Breast epithelium (tissue), 4 donors: Measurements from ENCODE around the gene TBCC. TPM values are rescaled to one million over a fixed set of nuclear protein-coding genes. Genes with fewer than 3 reads are reported as not detected.

Source experiments
- DNase-seq, 2 donors: peaks; one replicate each; pipeline ENCODE4 v3.0.0-alpha.2; 2019; ENCODE audit warnings: low spot score in 2 of 2
- H3K27ac ChIP-seq, 2 donors: fragments of 200-600 bp; sonication (generic) in 1 of 2; one replicate each; pipeline ENCODE4 v1.5.1; 2016 to 2019; ENCODE audit warnings: mild to moderate bottlenecking in 1 of 2
- H3K27me3 ChIP-seq, 2 donors: fragments of 200-600 bp; sonication (generic) in 1 of 2; one replicate each; pipeline versions ENCODE4 v1.5.1 to v1.6.0; 2017 to 2019; ENCODE audit warnings: control low read depth in 1 of 2, mild to moderate bottlenecking in 1 of 2
- H3K36me3 ChIP-seq: fragments of 200-600 bp; one replicate; pipeline ENCODE4 v1.5.1; 2019
- H3K4me1 ChIP-seq, 2 donors: fragments of 200-600 bp; sonication (generic); one replicate each; pipeline ENCODE4 v1.5.1; 2016 to 2019; ENCODE audit warnings: control low read depth in 1 of 2
- H3K4me3 ChIP-seq, 3 donors: fragments of 200-600 bp; sonication (generic); 1 replicate in 2 of 3; 2 replicates in 1 of 3; pipeline ENCODE4 v1.5.1; 2016 to 2019; ENCODE audit warnings: mild to moderate bottlenecking in 3 of 3, moderate library complexity in 2 of 3
- H3K9me3 ChIP-seq, 2 donors: fragments of 200-600 bp; sonication (generic) in 1 of 2; one replicate each; pipeline ENCODE4 v1.5.1; 2016 to 2019; ENCODE audit warnings: control low read depth in 1 of 2
- CTCF ChIP-seq, 3 donors: fragments of 450-650 bp; IDR thresholded peaks; one replicate each; pipeline ENCODE4 v1.5.1; 2016 to 2017; ENCODE audit warnings: antibody characterized with exemption in 3 of 3, mild to moderate bottlenecking in 3 of 3, moderate library complexity in 3 of 3
- POLR2A ChIP-seq: fragments of 450-650 bp; IDR thresholded peaks from one replicate; pipeline ENCODE4 v1.6.1; 2016; ENCODE audit warnings: antibody characterized with exemption, mild to moderate bottlenecking, moderate library complexity
- POLR2AphosphoS5 ChIP-seq, 3 donors: sonication (generic); formaldehyde crosslinking; IDR thresholded peaks; one replicate each; pipeline ENCODE4 v1.6.1; 2017; ENCODE audit warnings: antibody characterized with exemption in 3 of 3
- intact Hi-C: fragments of 100-400 bp; cut with DNase I; formaldehyde crosslinking; loops from one replicate; pipeline ENCODE4 v1.15.1; 2023; ENCODE audit warnings: low total_unique reads
- total RNA-seq, 3 donors: library from RNA; depleted of rRNA; stranded (reverse); fragments of >200 nt; gene quantifications; one replicate each; pipeline ENCODE4 v1.1.0, GENCODE V29; 2016

TBCC gene
- total RNA-seq, 3 donors from 2014 or later = 21.3 to 27.7 (median 26.3) TPM

DNA sequence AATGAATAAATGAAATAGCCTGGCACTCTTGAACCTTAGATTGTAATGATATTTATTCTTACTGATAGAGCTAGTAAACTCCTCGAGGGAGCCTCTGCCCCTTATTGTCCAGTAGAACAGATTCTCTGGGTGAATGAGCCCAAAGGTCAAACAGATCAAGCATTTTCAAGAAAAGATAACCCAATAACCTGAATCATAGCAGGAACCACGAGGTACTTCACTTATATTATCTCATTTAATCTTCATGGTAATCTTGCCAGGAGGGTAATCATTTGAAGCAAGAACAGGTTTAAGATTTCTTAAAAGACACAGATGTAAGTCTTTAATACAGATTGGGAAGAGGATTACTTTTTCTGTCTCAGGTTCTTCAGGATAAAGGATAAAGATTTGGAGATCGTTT is 17.0 kb upstream of the TBCC start:
- intact Hi-C loops = no loop called here
- Histone ChIP-seq H3K27ac (no peak overlapping the region), H3K36me3 (no peaks in the 10 kb centered on the region), H3K27me3 (no peaks in the 10 kb centered on the region), H3K4me3 (no peak overlapping the region), H3K9me3 (no peaks in the 10 kb centered on the region), H3K4me1 (no peaks in the 10 kb centered on the region)
- TF ChIP-seq POLR2A (no peak), CTCF (IDR thresholded peaks at IDR 0.05) (no peak), POLR2AphosphoS5 (IDR thresholded peaks at IDR 0.05) (no peak)
- no peak for DNase-seq

DNA sequence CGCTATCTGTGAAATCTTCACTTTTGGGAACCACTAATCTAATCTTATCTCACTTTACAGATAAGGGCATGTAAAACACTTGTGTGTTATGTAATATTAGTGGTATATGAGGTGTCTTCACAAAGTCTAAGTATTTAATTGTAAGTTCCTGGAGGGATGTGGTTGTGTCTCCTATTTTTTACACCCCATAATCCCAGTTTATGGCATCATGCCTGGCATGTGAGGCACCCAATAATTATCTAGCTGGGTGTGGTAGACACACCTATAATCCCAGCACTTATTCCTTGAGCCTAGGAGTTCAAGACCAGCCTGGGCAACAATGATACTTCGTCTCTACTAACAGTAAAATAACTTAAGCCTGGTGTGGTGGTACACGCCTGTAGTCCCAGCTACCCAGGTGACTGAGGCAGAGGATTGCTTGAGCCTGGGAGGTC is 16.5 kb upstream of the TBCC start:
- TF ChIP-seq POLR2AphosphoS5 (IDR thresholded peaks at IDR 0.05) = no peak
- no peak for TF ChIP-seq POLR2A
- no peak for TF ChIP-seq CTCF (IDR thresholded peaks at IDR 0.05)
- intact Hi-C loops = no loop called here

GRCh38 chr6:42761287-42762067 is 15.6 kb upstream of the TBCC start:
- DNase-seq = no peak
- H3K4me1 ChIP-seq = no peaks in the 10 kb centered on the region
- H3K36me3 ChIP-seq = no peaks in the 10 kb centered on the region
- no peaks in the 10 kb centered on the region for H3K9me3 ChIP-seq
- no peak overlapping the region for H3K4me3 ChIP-seq
- no peak for TF ChIP-seq CTCF (IDR thresholded peaks at IDR 0.05)
- no peak for TF ChIP-seq POLR2AphosphoS5 (IDR thresholded peaks at IDR 0.05)
- no peak for TF ChIP-seq POLR2A
- intact Hi-C loops = no loop called here
- H3K27me3 ChIP-seq = no peaks in the 10 kb centered on the region
- H3K27ac ChIP-seq = no peak overlapping the region

More for the DNA sequence above, 16.5 kb upstream of the TBCC start:
- H3K36me3 ChIP-seq = no peaks in the 10 kb centered on the region
- H3K27ac ChIP-seq = no peak overlapping the region
- no peaks in the 10 kb centered on the region for H3K27me3 ChIP-seq
- H3K4me1 ChIP-seq = no peaks in the 10 kb centered on the region
- no peak for DNase-seq
- no peak overlapping the region for H3K4me3 ChIP-seq
- no peaks in the 10 kb centered on the region for H3K9me3 ChIP-seq

DNA sequence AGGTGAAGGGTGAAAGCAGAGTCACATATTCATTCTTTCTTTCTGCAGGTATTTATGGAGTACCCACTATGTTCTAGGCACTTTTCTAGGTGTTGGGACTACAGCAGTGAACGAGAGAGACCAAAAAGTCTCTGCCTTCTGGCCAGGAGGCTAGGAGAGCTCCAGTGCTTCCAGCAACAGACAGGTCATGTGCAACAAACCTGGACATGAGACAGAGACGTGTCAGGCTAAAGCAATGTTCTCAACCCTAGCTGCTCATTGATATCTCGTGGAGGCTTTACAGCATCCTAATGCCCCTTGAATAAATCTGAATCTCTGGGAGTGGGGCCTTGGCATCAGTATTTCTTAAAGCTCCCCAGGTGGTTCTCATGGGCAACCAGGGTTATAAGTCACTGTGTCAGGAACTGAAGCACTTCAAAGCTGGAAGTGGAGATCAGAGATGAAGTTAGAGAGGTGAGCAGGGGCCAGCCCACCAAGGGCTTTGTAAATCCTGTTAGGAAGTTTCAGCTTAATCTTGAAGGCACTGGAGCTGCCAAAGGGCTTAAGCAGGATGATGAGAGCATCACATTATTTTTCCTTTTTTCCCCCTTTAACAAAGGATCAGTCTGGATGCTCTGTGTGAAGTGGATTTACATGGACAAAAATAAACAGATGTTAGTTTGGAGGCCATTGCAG is 13.0 kb upstream of the TBCC start:
- TF ChIP-seq POLR2AphosphoS5 (IDR thresholded peaks at IDR 0.05) = no peak
- no peak for TF ChIP-seq CTCF (IDR thresholded peaks at IDR 0.05)
- no peak for TF ChIP-seq POLR2A
- H3K9me3 ChIP-seq = no peaks in the 10 kb centered on the region
- no peaks in the 10 kb centered on the region for H3K27me3 ChIP-seq
- no peak overlapping the region for H3K27ac ChIP-seq
- intact Hi-C loops = no loop called here
- no peaks in the 10 kb centered on the region for H3K36me3 ChIP-seq
- DNase-seq = no peak
- H3K4me1 ChIP-seq = no peaks in the 10 kb centered on the region
- no peak overlapping the region for H3K4me3 ChIP-seq

GRCh38 chr6:42756722-42757121 is 10.8 kb upstream of the TBCC start:
- intact Hi-C loops = no loop called here
- TF ChIP-seq CTCF (IDR thresholded peaks at IDR 0.05) = no peak
- no peak for TF ChIP-seq POLR2AphosphoS5 (IDR thresholded peaks at IDR 0.05)
- no peak for TF ChIP-seq POLR2A
- H3K27me3 ChIP-seq = no peaks in the 10 kb centered on the region
- no peak for DNase-seq
- H3K4me3 ChIP-seq = no peak overlapping the region
- H3K4me1 ChIP-seq = no peaks in the 10 kb centered on the region
- H3K9me3 ChIP-seq = no peaks in the 10 kb centered on the region
- H3K27ac ChIP-seq = no peak overlapping the region
- no peaks in the 10 kb centered on the region for H3K36me3 ChIP-seq
